ENCODE data around the gene FAM229A. TPM values are rescaled to one million over a fixed set of nuclear protein-coding genes. Genes with fewer than 3 reads are reported as not detected.

The FAM229A gene
- total and polyA plus RNA-seq, 10 donors, result 10.5 to 27.6 (median 14.0) TPM

- H3K9me3 ChIP-seq, result no peaks in the 10 kb centered on the region
- TF ChIP-seq POLR2A (IDR thresholded peaks at IDR 0.05), result no peak
- no peak for TF ChIP-seq POLR2AphosphoS5 (IDR thresholded peaks at IDR 0.05)
- TF ChIP-seq CTCF (IDR thresholded peaks at IDR 0.05 in 8 of 11, conservative IDR thresholded peaks at IDR 0.05 in 3 of 11), result no peak
- 81 to 90% (median 85%) methylated on average over 6 of the region's 6 CpGs for WGBS, 5 donors
- DNase-seq, result no peak
- H3K4me1 ChIP-seq, result peaks cover 8 to 26% (median 18%) of the 10 kb centered on the region in 6 donors
- intact Hi-C loops (cut with DNase I; ENCODE audit: low total_unique reads), result no loop called here
- H3K27me3 ChIP-seq (replicated peaks in 1 of 7), result peaks cover 0 to 17% (median 0%) of the 10 kb centered on the region in 7 donors
- H3K4me3 ChIP-seq, result no peak overlapping the region
- no peak overlapping the region for H3K27ac ChIP-seq
- H3K36me3 ChIP-seq, result peaks cover 5 to 88% (median 57%) of the 10 kb centered on the region in 6 donors
These were observed 3.2 kb upstream of the FAM229A start for GRCh38 chr1:32365445-32365844.

GRCh38 chr1:32364836-32365235, 2.6 kb upstream of the FAM229A start:
- Histone ChIP-seq H3K36me3 (peaks cover 5 to 82% (median 55%) of the 10 kb centered on the region in 6 donors), H3K27ac (no peak overlapping the region), H3K27me3 (replicated peaks in 1 of 7) (peaks cover 0 to 17% (median 0%) of the 10 kb centered on the region in 7 donors), H3K9me3 (no peaks in the 10 kb centered on the region), H3K4me1 (peaks cover 8 to 32% (median 24%) of the 10 kb centered on the region in 6 donors), H3K4me3 (no peak overlapping the region)
- intact Hi-C loops (cut with DNase I; ENCODE audit: low total_unique reads), result no loop called here
- 91 to 96% (median 94%) methylated on average over 5 of the region's 5 CpGs for WGBS, 5 donors
- no peak for TF ChIP-seq POLR2AphosphoS5 (IDR thresholded peaks at IDR 0.05)
- no peak for TF ChIP-seq CTCF (IDR thresholded peaks at IDR 0.05 in 8 of 11, conservative IDR thresholded peaks at IDR 0.05 in 3 of 11)
- no peak for TF ChIP-seq POLR2A (IDR thresholded peaks at IDR 0.05)
- DNase-seq, result peak; percentile 21

GRCh38 chr1:32363713-32364112, 1.4 kb upstream of the FAM229A start:
- TF ChIP-seq CTCF (IDR thresholded peaks at IDR 0.05 in 8 of 11, conservative IDR thresholded peaks at IDR 0.05 in 3 of 11), result no peak
- TF ChIP-seq POLR2AphosphoS5 (IDR thresholded peaks at IDR 0.05), result peak in 2 of 3 donors; percentile 38 to 65
- TF ChIP-seq POLR2A (IDR thresholded peaks at IDR 0.05), result no peak
- Histone ChIP-seq H3K4me3 (no peak overlapping the region), H3K9me3 (no peaks in the 10 kb centered on the region), H3K27ac (no peak overlapping the region), H3K36me3 (peaks cover 5 to 71% (median 47%) of the 10 kb centered on the region in 6 donors), H3K4me1 (peaks cover 8 to 40% (median 30%) of the 10 kb centered on the region in 6 donors), H3K27me3 (replicated peaks in 1 of 7) (peaks cover 0 to 17% (median 0%) of the 10 kb centered on the region in 7 donors)
- WGBS, 5 donors, result 93 to 99% (median 96%) methylated on average over 9 to 12 of the region's 12 CpGs
- intact Hi-C loops (cut with DNase I; ENCODE audit: low total_unique reads), result no loop called here
- DNase-seq, result peak; percentile 61

GRCh38 chr1:32361674-32362473, 411 bp downstream of the FAM229A start:
- H3K27me3 ChIP-seq (replicated peaks in 1 of 7), result peaks cover 0 to 17% (median 0%) of the 10 kb centered on the region in 7 donors
- peak; percentile 36 to 78 (median 67) for TF ChIP-seq POLR2AphosphoS5 (IDR thresholded peaks at IDR 0.05)
- no peak for TF ChIP-seq POLR2A (IDR thresholded peaks at IDR 0.05)
- peak in 8 of 11 experiments; percentile 13 to 52 (median 38) for TF ChIP-seq CTCF (IDR thresholded peaks at IDR 0.05 in 8 of 11, conservative IDR thresholded peaks at IDR 0.05 in 3 of 11)
- intact Hi-C loops (cut with DNase I; ENCODE audit: low total_unique reads), result no loop called here
- peaks cover 8 to 40% (median 30%) of the 10 kb centered on the region in 6 donors for H3K4me1 ChIP-seq
- peak; percentile 83 for DNase-seq
- H3K27ac ChIP-seq, result peak overlapping the region in 7 of 8 donors; percentile 15 to 65 (median 48)
- H3K4me3 ChIP-seq, result peak overlapping the region in 7 of 8 donors; percentile 15 to 61 (median 27)
- 2 to 8% (median 3%) methylated on average over 17 to 91 of the region's 91 CpGs for WGBS, 5 donors
- H3K9me3 ChIP-seq, result no peaks in the 10 kb centered on the region
- H3K36me3 ChIP-seq, result peaks cover 0 to 53% (median 29%) of the 10 kb centered on the region in 6 donors

Data from spleen (tissue), 11 donors.